Astrocyte (in vitro differentiated cells and primary cell): ENCODE measurements around the gene PTMS. TPM values are rescaled to one million over a fixed set of nuclear protein-coding genes. Genes with fewer than 3 reads are reported as not detected.

ENCODE experiments used
- DNase-seq: peaks from one replicate; pipeline ENCODE4 v3.0.0-alpha.2; 2010; ENCODE audit warnings: low read depth
- FAIRE-seq: peaks from 2 replicates; lab custom pipeline; 2011; peaks lifted over from hg19 to GRCh38; lab: Jason Lieb, UNC
- H2AFZ ChIP-seq: 2 replicates; pipeline ENCODE4 v1.6.0; 2012; ENCODE audit warnings: low read depth, low read length, inconsistent platforms
- H3K27ac ChIP-seq: 2 replicates; pipeline ENCODE4 v1.5.1; 2011; ENCODE audit warnings: low read depth, low read length, inconsistent platforms
- H3K27me3 ChIP-seq: 2 replicates; pipeline ENCODE4 v1.6.0; 2011; ENCODE audit warnings: low read length, inconsistent platforms; ENCODE audit not compliant: insufficient read depth
- H3K36me3 ChIP-seq: 2 replicates; pipeline ENCODE4 v1.5.1; 2011; ENCODE audit warnings: low read length, inconsistent platforms; ENCODE audit not compliant: insufficient read depth
- H3K4me1 ChIP-seq: 2 replicates; pipeline ENCODE4 v1.5.1; 2011; ENCODE audit warnings: low read length, inconsistent platforms; ENCODE audit not compliant: insufficient read depth
- H3K4me2 ChIP-seq: 2 replicates; pipeline ENCODE4 v1.6.0; 2012; ENCODE audit warnings: low read length, inconsistent platforms
- H3K4me3 ChIP-seq: 2 replicates; pipeline ENCODE4 v1.5.1; 2011; ENCODE audit warnings: low read depth, mild to moderate bottlenecking, low read length, inconsistent platforms; ENCODE audit not compliant: insufficient read depth
- H3K79me2 ChIP-seq: 2 replicates; pipeline ENCODE4 v1.6.0; 2012; ENCODE audit warnings: mild to moderate bottlenecking, low read length, inconsistent platforms; ENCODE audit not compliant: insufficient read depth
- H3K9ac ChIP-seq: 2 replicates; pipeline ENCODE4 v1.6.0; 2012; ENCODE audit warnings: mild to moderate bottlenecking, low read length, inconsistent platforms
- H3K9me3 ChIP-seq: 2 replicates; pipeline ENCODE4 v1.5.1; 2012; ENCODE audit warnings: low read depth, mild to moderate bottlenecking, low read length, inconsistent platforms; ENCODE audit not compliant: insufficient read depth
- H4K20me1 ChIP-seq: 2 replicates; pipeline ENCODE4 v1.6.0; 2012; ENCODE audit warnings: low read length, inconsistent platforms; ENCODE audit not compliant: insufficient read depth
- H3K27ac Mint-ChIP-seq: one replicate; pipeline ENCODE4 v1.8.0; 2021; ENCODE audit warnings: mild to moderate bottlenecking, mixed read lengths; ENCODE audit not compliant: unreplicated experiment
- H3K27me3 Mint-ChIP-seq: one replicate; pipeline ENCODE4 v1.8.0; 2021; ENCODE audit warnings: low read depth, mixed read lengths; ENCODE audit not compliant: unreplicated experiment
- H3K36me3 Mint-ChIP-seq: one replicate; pipeline ENCODE4 v1.8.0; 2021; ENCODE audit warnings: low read depth, mixed read lengths; ENCODE audit not compliant: unreplicated experiment
- H3K4me1 Mint-ChIP-seq: one replicate; pipeline ENCODE4 v1.8.0; 2021; ENCODE audit warnings: low read depth, mixed read lengths; ENCODE audit not compliant: unreplicated experiment
- H3K4me3 Mint-ChIP-seq: one replicate; pipeline ENCODE4 v1.8.0; 2021; ENCODE audit warnings: mild to moderate bottlenecking, moderate library complexity, mixed read lengths; ENCODE audit not compliant: unreplicated experiment
- H3K9me3 Mint-ChIP-seq: one replicate; pipeline ENCODE4 v1.8.0; 2021; ENCODE audit warnings: mild to moderate bottlenecking, mixed read lengths; ENCODE audit not compliant: unreplicated experiment
- EZH2 ChIP-seq: IDR thresholded peaks from 2 replicates; pipeline ENCODE4 v1.6.1; 2012; ENCODE audit warnings: mild to moderate bottlenecking, low read length, inconsistent platforms; ENCODE audit not compliant: insufficient read depth
- total RNA-seq: library from RNA; stranded (reverse); gene quantifications from 2 replicates; pipeline ENCODE4 v1.2.1, GENCODE V29; 2021
- TF ChIP-seq, protein P1 (sequence below): IDR thresholded peaks from 2 replicates; pipeline ENCODE4 v1.5.1; 2011; ENCODE audit warnings: low read depth, mild to moderate bottlenecking, inconsistent platforms, low read length, moderate library complexity; ENCODE audit not compliant: insufficient read depth

Gene PTMS
- total RNA-seq, 1 donor from 2014 or later, result 510 TPM

DNA sequence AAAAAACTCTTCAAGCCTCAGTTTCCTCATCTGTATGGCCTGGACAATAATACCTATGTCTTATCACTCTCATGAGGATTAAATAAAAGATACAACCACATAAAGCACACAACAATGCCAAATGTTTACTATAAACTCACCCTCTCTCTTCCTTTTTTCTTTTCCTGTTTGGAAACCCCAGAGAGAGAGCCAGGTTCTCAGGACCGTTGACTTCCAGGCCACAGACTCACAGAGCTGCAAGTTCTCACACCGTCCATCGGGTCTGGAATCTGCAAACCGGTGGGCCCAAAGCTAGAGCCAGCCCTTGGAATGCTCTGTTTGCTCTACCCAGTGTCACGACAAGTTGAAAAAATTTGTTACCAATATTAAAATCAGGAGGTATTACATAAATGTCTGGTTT is 18.6 kb downstream of the PTMS start:
- no peak overlapping the region for H3K9ac ChIP-seq
- no peaks in the 10 kb centered on the region for H3K4me1 ChIP-seq
- no peak for FAIRE-seq
- no peaks in the 10 kb centered on the region for H3K36me3 ChIP-seq
- no peaks in the 10 kb centered on the region for H3K79me2 ChIP-seq
- H3K9me3 Mint-ChIP-seq, result peaks cover 2% of the 10 kb centered on the region
- H3K27ac ChIP-seq, result no peak overlapping the region
- no peaks in the 10 kb centered on the region for H4K20me1 ChIP-seq
- H3K4me2 ChIP-seq, result no peak overlapping the region
- DNase-seq, result no peak
- H3K4me3 ChIP-seq, result no peak overlapping the region
- H3K9me3 ChIP-seq, result no peaks in the 10 kb centered on the region
- no peak overlapping the region for H3K27ac Mint-ChIP-seq
- TF ChIP-seq, protein P1, sequence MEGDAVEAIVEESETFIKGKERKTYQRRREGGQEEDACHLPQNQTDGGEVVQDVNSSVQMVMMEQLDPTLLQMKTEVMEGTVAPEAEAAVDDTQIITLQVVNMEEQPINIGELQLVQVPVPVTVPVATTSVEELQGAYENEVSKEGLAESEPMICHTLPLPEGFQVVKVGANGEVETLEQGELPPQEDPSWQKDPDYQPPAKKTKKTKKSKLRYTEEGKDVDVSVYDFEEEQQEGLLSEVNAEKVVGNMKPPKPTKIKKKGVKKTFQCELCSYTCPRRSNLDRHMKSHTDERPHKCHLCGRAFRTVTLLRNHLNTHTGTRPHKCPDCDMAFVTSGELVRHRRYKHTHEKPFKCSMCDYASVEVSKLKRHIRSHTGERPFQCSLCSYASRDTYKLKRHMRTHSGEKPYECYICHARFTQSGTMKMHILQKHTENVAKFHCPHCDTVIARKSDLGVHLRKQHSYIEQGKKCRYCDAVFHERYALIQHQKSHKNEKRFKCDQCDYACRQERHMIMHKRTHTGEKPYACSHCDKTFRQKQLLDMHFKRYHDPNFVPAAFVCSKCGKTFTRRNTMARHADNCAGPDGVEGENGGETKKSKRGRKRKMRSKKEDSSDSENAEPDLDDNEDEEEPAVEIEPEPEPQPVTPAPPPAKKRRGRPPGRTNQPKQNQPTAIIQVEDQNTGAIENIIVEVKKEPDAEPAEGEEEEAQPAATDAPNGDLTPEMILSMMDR, result no peak
- no peak for TF ChIP-seq EZH2
- H2AFZ ChIP-seq, result no peak overlapping the region
- H3K4me3 Mint-ChIP-seq, result no peak overlapping the region
- H3K27me3 ChIP-seq, result no peaks in the 10 kb centered on the region
- peaks cover 10% of the 10 kb centered on the region for H3K27me3 Mint-ChIP-seq
- H3K36me3 Mint-ChIP-seq, result no peaks in the 10 kb centered on the region
- peaks cover 4% of the 10 kb centered on the region for H3K4me1 Mint-ChIP-seq

DNA sequence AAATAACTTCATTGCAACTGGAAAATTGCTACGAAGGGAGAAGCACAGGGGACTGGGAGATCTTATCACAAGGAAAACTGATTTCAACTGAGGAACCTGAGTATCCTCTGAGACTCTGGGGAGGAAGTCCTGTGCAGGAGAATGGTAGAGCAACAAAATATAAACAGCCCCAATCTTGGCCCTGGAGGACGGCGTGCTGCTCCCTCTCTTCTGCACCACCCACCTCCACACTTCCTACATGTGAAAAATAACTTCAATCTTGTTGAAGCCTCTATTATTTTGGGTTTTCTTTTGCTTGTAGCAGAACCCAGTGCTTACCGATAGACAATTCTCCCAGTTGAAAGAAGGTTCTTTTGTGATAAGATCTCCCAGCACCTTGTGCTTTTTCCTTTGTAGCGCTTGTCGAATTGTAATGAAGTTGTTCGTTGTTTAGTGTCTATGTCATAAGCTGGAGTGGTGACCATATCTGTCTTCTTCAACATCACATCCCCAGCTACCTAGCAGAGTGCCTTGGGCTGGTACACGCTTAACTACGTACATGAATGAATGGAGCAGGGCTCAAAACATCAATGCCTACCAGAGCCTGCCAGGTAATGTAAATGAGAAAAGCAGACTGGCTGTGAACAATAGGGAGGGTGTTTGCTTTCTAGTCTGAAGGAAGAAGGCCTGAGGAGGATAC is 20.4 kb downstream of the PTMS start:
- H3K4me3 ChIP-seq, result no peak overlapping the region
- H3K36me3 ChIP-seq, result no peaks in the 10 kb centered on the region
- H3K27me3 Mint-ChIP-seq, result peaks cover 16% of the 10 kb centered on the region
- H3K27ac ChIP-seq, result no peak overlapping the region
- H3K79me2 ChIP-seq, result no peaks in the 10 kb centered on the region
- H3K4me1 ChIP-seq, result no peaks in the 10 kb centered on the region
- H3K4me1 Mint-ChIP-seq, result peaks cover 4% of the 10 kb centered on the region
- no peaks in the 10 kb centered on the region for H3K36me3 Mint-ChIP-seq
- no peak overlapping the region for H3K9ac ChIP-seq
- no peak for TF ChIP-seq EZH2
- TF ChIP-seq, protein P1, result no peak
- H3K9me3 ChIP-seq, result no peaks in the 10 kb centered on the region
- H3K27me3 ChIP-seq, result no peaks in the 10 kb centered on the region
- FAIRE-seq, result no peak
- no peak overlapping the region for H3K27ac Mint-ChIP-seq
- peak overlapping the region; percentile 15 for H2AFZ ChIP-seq
- no peaks in the 10 kb centered on the region for H4K20me1 ChIP-seq
- no peak overlapping the region for H3K4me2 ChIP-seq
- DNase-seq, result no peak
- H3K4me3 Mint-ChIP-seq, result no peak overlapping the region
- H3K9me3 Mint-ChIP-seq, result peaks cover 2% of the 10 kb centered on the region

DNA sequence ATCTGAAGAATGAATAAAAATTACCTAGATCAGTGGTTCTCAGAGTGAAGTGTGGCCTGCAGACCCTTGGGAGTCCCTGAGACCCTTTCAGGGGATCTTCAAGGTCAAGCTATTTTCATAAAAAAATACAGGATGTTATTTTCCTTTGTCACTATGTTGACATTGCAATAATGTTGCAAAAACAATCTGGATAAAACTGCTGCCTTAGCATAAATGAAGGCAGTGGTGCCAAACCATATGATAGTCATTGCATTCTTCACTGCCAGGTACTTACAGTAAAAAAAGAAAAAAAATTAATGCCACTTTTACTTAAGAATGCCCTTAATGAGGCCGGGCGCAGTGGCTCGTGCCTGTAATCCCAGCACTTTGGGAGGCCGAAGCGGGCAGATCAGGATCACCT is 21.1 kb downstream of the PTMS start:
- Histone ChIP-seq H3K9me3 (no peaks in the 10 kb centered on the region), H3K4me2 (no peak overlapping the region), H3K27me3 (no peaks in the 10 kb centered on the region), H3K36me3 (no peaks in the 10 kb centered on the region), H3K27ac (no peak overlapping the region), H2AFZ (no peak overlapping the region), H3K4me1 (peaks cover under 1% of the 10 kb centered on the region), H4K20me1 (no peaks in the 10 kb centered on the region), H3K79me2 (no peaks in the 10 kb centered on the region), H3K4me3 (no peak overlapping the region), H3K9ac (no peak overlapping the region)
- H3K9me3 Mint-ChIP-seq, result peaks cover 2% of the 10 kb centered on the region
- H3K4me3 Mint-ChIP-seq, result no peak overlapping the region
- peaks cover 17% of the 10 kb centered on the region for H3K27me3 Mint-ChIP-seq
- no peak for TF ChIP-seq EZH2
- TF ChIP-seq, protein P1, result no peak
- H3K27ac Mint-ChIP-seq, result no peak overlapping the region
- H3K36me3 Mint-ChIP-seq, result no peaks in the 10 kb centered on the region
- DNase-seq, result no peak
- H3K4me1 Mint-ChIP-seq, result peaks cover 5% of the 10 kb centered on the region
- FAIRE-seq, result no peak
